ENCODE data around the gene PCDHA5.
"Not testable (repeated sequence)": the region's sequence is repeated elsewhere in the genome, so short reads cannot be mapped to it uniquely, and the experiment has no call there.

Gene PCDHA5

DNA sequence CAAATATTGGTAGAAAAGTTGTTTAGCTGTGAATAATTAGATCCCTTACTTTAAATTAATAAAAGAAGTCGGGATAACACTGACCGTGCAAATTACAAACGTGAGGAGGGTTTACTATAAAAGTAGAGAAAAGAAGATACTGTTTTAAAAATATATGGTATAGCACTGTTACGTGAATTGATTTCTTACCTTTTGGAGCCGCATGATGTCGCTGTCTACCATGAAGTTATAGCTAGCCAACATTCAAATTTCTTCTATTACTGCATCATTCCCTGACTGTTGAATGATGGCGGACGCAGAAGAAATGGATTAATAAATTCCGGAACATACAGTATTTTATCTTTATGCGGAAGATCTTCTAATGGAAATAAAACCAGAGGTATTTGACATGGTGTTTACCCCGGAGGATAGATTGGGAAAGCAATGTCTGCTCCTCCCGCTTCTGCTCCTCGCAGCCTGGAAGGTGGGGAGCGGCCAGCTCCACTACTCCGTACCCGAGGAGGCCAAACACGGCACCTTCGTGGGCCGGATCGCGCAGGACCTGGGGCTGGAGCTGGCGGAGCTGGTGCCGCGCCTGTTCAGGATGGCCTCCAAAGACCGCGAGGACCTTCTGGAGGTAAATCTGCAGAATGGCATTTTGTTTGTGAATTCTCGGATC, 6.4 kb downstream of the PCDHA5 start, which contains the start of gene PCDHA6:
Gene PCDHA6, plus strand, starts transcription at position 257 of the 658 bp plus-strand sequence. Its CDS starts 132 bp downstream, at position 389.
- DNase-seq, result no peak

- DNase-seq, result no peak
These were observed 6.9 kb downstream of the PCDHA5 start for GRCh38 chr5:140828362-140828737.

DNA sequence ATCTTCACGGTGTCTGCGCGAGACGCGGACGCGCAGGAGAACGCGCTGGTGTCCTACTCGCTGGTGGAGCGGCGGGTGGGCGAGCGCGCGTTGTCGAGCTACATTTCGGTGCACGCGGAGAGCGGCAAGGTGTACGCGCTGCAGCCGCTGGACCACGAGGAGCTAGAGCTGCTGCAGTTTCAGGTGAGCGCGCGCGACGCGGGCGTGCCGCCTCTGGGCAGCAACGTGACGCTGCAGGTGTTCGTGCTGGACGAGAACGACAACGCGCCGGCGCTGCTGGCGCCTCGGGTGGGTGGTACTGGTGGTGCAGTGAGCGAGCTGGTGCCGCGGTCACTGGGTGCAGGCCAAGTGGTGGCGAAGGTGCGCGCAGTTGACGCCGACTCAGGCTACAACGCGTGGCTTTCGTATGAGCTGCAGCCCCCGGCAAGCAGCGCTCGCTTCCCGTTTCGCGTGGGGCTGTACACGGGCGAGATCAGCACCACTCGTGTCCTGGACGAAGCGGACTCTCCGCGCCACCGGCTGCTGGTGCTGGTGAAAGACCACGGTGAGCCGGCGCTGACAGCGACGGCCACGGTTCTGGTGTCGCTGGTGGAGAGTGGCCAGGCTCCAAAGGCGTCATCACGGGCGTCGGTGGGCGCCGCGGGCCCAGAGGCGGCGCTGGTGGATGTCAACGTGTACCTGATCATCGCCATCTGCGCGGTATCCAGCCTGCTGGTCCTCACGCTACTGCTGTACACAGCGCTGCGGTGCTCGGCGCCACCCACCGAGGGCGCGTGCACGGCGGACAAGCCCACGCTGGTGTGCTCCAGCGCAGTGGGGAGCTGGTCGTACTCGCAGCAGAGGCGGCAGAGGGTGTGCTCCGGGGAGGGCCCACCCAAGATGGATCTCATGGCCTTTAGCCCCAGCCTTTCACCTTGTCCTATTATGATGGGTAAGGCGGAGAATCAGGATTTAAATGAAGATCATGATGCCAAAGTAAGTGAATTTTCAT, 8.4 kb downstream of the PCDHA5 start:
- not testable (repeated sequence) for DNase-seq

- DNase-seq, result no peak
These were observed 12.6 kb downstream of the PCDHA5 start, which contains the start of gene PCDHA7 for GRCh38 chr5:140833993-140834392. PCDHA7 (plus strand) TSS chr5:140834269; CDS start chr5:140834384, 115 bp downstream.

GRCh38 chr5:140834439-140835008, 13.1 kb downstream of the PCDHA5 start:
- DNase-seq, result not testable (repeated sequence)

DNA sequence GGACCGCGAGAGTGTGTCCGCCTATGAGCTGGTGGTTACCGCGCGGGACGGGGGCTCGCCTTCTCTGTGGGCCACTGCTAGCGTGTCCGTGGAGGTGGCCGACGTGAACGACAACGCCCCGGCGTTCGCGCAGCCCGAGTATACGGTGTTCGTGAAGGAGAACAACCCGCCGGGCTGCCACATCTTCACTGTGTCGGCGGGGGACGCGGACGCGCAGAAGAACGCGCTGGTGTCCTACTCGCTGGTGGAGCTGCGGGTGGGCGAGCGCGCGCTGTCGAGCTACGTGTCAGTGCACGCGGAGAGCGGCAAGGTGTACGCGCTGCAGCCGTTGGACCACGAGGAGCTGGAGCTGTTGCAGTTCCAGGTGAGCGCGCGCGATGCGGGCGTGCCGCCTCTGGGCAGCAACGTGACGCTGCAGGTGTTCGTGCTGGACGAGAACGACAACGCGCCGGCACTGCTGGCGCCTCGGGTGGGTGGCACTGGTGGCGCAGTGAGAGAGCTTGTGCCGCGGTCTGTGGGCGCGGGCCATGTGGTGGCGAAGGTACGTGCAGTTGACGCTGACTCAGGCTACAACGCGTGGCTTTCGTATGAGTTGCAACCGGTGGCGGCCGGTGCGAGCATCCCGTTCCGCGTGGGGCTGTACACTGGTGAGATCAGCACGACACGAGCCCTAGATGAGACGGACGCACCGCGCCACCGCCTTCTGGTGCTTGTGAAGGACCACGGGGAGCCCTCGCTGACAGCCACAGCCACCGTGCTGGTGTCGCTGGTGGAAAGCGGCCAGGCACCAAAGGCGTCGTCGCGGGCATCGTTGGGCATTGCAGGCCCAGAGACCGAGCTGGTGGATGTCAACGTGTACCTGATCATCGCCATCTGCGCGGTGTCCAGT, 14.5 kb downstream of the PCDHA5 start:
- no peak for DNase-seq

DNA sequence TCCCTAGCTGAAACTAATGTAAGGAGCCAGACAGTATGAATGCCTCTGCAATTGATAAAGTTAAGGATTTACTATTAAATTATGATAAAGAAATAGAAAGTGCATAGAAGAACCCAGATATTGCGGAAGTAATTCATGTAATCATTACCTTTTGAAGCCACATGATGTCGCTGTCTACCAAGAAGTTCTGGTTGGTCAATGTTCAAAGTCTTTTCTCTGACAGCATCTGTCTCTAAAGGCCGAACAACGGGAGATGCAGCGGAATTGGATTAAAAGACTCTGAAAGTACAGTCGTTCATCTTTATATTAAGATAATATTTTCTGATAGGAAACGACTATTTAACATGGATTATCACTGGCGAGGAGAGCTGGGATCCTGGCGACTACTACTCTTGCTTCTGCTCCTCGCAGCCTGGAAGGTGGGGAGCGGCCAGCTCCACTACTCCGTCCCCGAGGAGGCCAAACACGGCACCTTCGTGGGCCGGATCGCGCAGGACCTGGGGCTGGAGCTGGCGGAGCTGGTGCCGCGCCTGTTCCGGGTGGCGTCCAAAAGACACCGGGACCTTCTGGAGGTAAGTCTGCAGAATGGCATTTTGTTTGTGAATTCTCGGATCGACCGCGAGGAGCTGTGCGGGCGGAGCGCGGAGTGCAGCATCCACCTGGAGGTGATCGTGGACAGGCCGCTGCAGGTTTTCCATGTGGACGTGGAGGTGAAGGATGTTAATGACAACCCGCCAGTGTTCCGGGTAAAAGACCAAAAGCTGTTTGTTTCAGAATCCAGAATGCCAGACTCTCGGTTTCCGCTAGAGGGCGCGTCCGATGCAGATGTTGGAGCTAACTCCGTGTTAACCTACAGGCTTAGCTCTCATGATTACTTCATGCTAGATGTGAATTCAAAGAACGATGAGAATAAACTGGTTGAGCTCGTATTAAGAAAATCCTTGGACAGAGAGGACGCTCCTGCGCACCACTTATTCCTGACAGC, 19.9 kb downstream of the PCDHA5 start, which contains the start of gene PCDHA8:
Gene PCDHA8, plus strand, starts transcription at position 210 of the 985 bp plus-strand sequence. Its CDS starts 135 bp downstream, at position 345.
- DNase-seq, result no peak

DNA sequence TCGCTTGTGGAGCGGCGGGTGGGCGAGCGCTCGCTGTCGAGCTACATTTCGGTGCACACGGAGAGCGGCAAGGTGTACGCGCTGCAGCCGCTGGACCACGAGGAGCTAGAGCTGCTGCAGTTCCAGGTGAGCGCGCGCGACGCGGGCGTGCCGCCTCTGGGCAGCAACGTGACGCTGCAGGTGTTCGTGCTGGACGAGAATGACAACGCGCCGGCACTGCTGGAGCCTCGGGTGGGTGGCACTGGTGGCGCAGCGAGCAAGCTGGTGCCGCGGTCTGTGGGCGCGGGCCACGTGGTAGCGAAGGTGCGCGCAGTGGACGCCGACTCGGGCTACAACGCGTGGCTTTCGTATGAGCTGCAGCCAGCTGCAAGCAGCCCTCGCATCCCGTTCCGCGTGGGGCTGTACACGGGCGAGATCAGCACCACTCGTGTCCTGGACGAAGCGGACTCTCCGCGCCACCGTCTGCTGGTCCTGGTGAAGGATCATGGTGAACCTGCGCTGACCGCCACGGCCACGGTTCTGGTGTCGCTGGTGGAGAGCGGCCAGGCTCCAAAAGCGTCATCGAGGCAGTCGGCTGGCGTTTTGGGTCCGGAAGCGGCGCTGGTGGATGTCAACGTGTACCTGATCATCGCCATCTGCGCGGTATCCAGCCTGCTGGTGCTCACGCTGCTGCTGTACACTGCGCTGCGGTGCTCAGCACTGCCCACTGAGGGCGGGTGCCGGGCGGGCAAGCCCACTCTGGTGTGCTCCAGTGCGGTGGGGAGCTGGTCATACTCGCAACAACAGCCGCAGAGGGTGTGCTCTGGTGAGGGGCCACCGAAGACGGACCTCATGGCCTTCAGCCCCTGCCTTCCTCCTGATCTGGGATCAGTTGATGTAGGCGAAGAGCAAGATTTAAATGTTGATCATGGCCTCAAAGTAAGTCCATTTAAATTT, 21.7 kb downstream of the PCDHA5 start:
- DNase-seq, result no peak

DNA sequence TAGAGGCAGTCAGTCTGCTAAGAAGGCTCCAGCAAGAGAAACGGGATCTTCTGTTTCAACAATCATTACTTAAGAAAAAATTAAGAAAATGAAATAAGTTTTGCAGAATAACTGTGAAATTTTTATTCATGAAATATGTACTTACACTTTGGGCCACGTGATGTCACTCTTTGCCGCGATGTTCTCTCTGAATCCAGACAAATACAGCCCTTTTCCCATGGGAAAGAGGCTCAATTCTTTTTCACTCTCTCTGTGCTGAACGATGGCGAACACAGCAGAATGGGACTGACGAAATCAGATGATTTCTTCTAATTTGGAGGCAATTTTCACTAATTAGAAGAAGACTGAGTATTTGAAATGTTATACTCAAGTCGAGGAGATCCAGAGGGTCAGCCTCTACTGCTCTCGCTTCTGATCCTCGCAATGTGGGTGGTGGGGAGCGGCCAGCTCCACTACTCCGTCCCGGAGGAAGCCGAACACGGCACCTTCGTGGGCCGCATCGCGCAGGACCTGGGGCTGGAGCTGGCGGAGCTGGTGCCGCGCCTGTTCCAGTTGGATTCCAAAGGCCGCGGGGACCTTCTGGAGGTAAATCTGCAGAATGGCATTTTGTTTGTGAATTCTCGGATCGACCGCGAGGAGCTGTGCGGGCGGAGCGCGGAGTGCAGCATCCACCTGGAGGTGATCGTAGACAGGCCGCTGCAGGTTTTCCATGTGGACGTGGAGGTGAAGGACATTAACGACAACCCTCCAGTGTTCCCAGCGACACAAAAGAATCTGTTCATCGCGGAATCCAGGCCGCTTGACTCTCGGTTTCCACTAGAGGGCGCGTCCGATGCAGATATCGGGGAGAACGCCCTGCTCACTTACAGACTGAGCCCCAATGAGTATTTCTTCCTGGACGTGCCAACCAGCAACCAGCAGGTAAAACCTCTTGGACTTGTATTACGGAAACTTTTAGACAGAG, 27.0 kb downstream of the PCDHA5 start, which contains the start of gene PCDHA9:
Gene PCDHA9, plus strand, starts transcription at position 244 of the 964 bp plus-strand sequence. Its CDS starts 114 bp downstream, at position 358.
- not testable (repeated sequence) for DNase-seq

DNA sequence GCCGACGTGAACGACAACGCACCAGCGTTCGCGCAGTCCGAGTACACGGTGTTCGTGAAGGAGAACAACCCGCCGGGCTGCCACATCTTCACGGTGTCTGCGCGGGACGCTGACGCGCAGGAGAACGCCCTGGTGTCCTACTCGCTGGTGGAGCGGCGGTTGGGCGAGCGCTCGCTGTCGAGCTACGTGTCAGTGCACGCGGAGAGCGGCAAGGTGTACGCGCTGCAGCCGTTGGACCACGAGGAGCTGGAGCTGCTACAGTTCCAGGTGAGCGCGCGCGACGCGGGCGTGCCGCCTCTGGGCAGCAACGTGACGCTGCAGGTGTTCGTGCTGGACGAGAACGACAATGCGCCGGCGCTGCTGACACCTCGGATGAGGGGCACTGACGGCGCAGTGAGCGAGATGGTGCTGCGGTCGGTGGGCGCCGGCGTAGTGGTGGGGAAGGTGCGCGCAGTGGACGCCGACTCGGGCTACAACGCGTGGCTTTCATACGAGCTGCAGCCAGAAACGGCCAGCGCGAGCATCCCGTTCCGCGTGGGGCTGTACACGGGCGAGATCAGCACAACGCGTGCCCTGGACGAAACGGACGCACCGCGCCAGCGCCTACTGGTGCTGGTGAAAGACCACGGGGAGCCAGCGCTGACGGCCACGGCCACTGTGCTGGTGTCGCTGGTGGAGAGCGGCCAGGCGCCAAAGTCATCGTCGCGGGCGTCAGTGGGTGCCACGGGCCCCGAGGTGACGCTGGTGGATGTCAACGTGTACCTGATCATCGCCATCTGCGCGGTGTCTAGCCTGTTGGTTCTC, 28.6 kb downstream of the PCDHA5 start:
- not testable (repeated sequence) for DNase-seq

DNA sequence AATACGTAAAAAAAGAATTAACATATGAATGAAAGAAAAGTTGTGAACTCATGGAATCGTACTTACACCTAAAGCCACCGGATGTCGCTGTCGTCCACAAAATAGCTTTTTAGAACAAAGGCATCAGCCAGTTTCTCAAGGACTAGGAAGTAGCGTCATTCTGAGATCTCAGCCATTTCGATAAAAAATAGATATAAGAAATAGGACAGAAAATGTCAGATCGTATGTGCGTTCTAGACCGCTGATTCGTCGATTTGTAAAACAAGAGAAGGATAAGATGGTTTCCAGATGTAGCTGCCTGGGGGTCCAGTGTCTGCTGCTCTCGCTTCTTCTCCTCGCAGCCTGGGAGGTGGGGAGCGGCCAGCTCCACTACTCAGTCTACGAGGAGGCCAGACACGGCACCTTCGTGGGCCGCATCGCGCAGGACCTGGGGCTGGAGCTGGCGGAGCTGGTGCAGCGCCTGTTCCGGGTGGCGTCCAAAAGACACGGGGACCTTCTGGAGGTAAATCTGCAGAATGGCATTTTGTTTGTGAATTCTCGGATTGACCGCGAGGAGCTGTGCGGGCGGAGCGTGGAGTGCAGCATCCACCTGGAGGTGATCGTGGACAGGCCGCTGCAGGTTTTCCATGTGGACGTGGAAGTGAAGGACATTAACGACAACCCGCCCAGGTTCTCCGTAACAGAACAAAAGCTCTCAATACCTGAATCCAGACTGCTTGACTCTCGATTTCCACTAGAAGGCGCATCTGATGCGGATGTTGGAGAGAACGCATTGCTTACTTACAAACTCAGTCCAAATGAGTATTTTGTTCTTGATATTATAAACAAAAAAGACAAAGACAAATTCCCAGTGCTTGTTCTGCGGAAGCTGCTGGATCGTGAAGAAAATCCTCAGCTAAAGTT, 34.6 kb downstream of the PCDHA5 start, which contains the start of gene PCDHA10:
Gene PCDHA10, plus strand, starts transcription at position 126 of the 903 bp plus-strand sequence. Its CDS starts 152 bp downstream, at position 278.
- no peak for DNase-seq

GRCh38 chr5:140857177-140857986, 36.0 kb downstream of the PCDHA5 start:
- no peak for DNase-seq

GRCh38 chr5:140857987-140858240, 36.5 kb downstream of the PCDHA5 start:
- DNase-seq, result no peak

DNA sequence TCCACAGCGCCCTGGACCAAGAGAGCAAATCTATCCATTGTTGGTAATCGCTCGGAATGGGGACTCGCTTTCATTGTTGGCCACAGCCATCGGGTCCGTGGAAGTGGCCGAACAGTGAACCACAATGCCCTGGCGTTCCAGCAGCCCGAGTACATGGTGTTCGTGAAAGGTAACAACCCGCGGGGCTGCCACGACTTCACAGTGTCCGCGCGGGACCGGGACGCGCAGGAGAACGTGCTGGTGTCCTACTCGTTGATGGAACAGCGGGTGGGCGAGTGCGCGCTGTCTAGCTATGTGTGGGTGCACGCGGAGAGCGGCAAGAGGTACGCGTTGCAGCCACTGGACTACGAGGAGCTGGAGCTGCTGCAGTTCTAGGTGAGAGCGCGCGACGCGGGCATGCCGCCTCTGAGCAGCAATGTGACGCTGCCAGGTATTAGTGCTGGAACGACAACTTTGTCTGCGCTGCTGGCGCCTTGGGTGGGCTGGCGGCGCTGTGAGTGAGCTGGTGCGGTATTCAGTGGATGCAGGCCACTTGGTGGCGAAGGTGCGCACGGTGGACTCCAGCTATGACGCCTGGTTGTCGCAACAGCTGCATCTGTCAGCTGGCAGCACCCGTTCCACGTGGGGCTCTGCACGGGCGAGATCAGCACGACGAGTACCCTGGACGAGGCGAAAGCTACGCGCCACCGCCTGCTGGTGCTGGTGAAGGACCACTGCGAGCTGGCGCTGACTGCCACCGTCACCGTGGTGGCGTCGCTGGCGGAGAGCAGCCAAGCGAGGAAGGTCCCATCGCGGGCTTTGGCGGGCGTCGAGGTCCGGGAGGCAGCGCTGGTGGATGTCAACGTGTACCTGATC, 41.3 kb downstream of the PCDHA5 start:
- DNase-seq, result no peak
